Neural crest cell (in vitro differentiated cells): ENCODE results near the gene LMAN1L. TPM values are rescaled to one million over a fixed set of nuclear protein-coding genes. Genes with fewer than 3 reads are reported as not detected.

ENCODE experiments used
- DNase-seq: peaks from one replicate; pipeline ENCODE4 v3.0.0; 2021; ENCODE audit warnings: low read depth, mixed read lengths, low spot score
- H3K27ac Mint-ChIP-seq: one replicate; pipeline ENCODE4 v1.8.0; 2021; ENCODE audit warnings: mild to moderate bottlenecking, mixed read lengths; ENCODE audit not compliant: unreplicated experiment
- H3K27me3 Mint-ChIP-seq: 2 replicates; pipeline ENCODE4 v1.8.0; 2021; ENCODE audit warnings: low read depth, mild to moderate bottlenecking, mixed read lengths
- H3K36me3 Mint-ChIP-seq: 2 replicates; pipeline ENCODE4 v1.8.0; 2021; ENCODE audit warnings: low read depth, mild to moderate bottlenecking, mixed read lengths
- H3K4me1 Mint-ChIP-seq: 2 replicates; pipeline ENCODE4 v1.8.0; 2021; ENCODE audit warnings: mixed read lengths
- H3K4me3 Mint-ChIP-seq: one replicate; pipeline ENCODE4 v1.8.0; 2021; ENCODE audit warnings: mild to moderate bottlenecking, mixed read lengths
- H3K9me3 Mint-ChIP-seq: 2 replicates; pipeline ENCODE4 v1.8.0; 2021; ENCODE audit warnings: mixed read lengths
- total RNA-seq: library from RNA; stranded (reverse); gene quantifications from 2 replicates; pipeline ENCODE4 v1.2.1, GENCODE V29; 2021
- TF ChIP-seq, protein P1 (sequence below): fragments of 200-600 bp; sonication (generic); conservative IDR thresholded peaks from 2 replicates; pipeline ENCODE4 v1.5.0; 2021; ENCODE audit warnings: antibody characterized with exemption, mild to moderate bottlenecking

The LMAN1L gene
- total RNA-seq, 1 donor from 2014 or later: not detected

GRCh38 chr15:74789741-74790079 lies 22.9 kb upstream of the LMAN1L start:
- Mint-ChIP-seq H3K27me3 (no peaks in the 10 kb centered on the region), H3K27ac (peak overlapping the region; percentile 71), H3K4me3 (peak overlapping the region; percentile 42), H3K36me3 (no peaks in the 10 kb centered on the region), H3K9me3 (no peaks in the 10 kb centered on the region), H3K4me1 (peaks cover 62% of the 10 kb centered on the region)
- TF ChIP-seq, protein P1, sequence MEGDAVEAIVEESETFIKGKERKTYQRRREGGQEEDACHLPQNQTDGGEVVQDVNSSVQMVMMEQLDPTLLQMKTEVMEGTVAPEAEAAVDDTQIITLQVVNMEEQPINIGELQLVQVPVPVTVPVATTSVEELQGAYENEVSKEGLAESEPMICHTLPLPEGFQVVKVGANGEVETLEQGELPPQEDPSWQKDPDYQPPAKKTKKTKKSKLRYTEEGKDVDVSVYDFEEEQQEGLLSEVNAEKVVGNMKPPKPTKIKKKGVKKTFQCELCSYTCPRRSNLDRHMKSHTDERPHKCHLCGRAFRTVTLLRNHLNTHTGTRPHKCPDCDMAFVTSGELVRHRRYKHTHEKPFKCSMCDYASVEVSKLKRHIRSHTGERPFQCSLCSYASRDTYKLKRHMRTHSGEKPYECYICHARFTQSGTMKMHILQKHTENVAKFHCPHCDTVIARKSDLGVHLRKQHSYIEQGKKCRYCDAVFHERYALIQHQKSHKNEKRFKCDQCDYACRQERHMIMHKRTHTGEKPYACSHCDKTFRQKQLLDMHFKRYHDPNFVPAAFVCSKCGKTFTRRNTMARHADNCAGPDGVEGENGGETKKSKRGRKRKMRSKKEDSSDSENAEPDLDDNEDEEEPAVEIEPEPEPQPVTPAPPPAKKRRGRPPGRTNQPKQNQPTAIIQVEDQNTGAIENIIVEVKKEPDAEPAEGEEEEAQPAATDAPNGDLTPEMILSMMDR: no peak
- DNase-seq: no peak

DNA sequence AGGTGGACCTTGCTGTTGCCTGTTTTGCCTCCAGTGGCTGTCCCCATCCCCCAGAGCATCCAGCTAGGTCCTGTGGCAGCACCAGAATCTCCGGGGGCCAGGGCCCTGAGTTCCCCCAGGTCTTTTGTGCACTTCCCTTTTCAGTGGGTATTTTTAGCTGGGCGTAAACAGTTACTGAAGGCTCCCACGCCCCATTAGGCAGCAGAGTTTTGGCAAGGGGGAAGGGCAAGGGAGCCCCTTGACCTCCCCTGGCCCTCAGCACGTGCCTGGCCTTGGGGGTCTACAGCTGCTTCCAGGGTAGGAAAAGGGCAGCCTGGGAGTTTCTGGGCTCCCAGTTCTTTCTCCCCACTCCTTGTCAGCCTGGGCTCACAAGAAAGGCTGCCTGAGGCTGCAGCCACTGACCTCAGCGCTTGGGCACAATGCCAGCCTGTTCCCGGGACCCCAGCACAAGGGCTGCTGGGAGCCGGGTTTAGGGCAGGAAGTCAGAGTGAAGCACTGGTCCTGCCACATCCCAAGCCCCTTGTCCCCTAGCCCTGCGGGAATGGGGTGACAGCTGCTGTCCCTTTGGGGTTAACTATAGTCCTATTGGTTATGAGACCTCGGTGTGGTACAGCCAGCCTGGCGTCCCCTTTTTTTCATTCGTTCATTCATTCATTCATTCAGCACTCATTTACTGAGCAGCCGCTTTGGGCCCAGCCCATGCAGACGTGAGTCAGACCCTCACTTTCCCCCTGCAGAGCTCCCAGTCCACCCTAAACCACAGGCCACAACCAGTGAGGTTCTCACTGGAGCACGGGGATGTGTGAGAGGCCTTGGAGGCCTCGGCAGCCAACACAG lies 22.3 kb upstream of the LMAN1L start:
- H3K9me3 Mint-ChIP-seq: no peaks in the 10 kb centered on the region
- no peaks in the 10 kb centered on the region for H3K36me3 Mint-ChIP-seq
- peak overlapping the region; percentile 71 for H3K27ac Mint-ChIP-seq
- TF ChIP-seq, protein P1: no peak
- peaks cover 59% of the 10 kb centered on the region for H3K4me1 Mint-ChIP-seq
- DNase-seq: peak; percentile 33
- H3K27me3 Mint-ChIP-seq: no peaks in the 10 kb centered on the region
- peak overlapping the region; percentile 42 for H3K4me3 Mint-ChIP-seq

DNA sequence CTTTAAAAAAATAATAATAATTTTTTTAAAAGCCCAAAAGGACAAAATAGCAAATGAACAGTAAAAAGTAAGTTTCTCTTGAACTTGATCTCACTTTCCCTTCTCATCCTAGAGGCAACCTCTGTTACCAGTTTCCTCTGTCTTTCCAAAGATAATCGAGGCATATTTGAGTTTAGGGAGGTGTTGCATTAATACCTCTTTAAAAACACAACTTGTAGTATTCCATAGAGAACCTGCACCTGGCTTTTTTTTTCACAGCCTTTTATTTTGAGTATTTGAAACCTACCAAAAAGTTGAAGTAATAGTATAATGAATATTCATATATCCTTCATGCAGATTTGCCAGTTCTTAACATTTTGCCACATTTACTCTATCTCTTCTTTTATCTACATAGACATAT lies 21.6 kb upstream of the LMAN1L start:
- no peak overlapping the region for H3K27ac Mint-ChIP-seq
- DNase-seq: no peak
- H3K9me3 Mint-ChIP-seq: no peaks in the 10 kb centered on the region
- no peaks in the 10 kb centered on the region for H3K27me3 Mint-ChIP-seq
- H3K36me3 Mint-ChIP-seq: no peaks in the 10 kb centered on the region
- H3K4me1 Mint-ChIP-seq: peaks cover 58% of the 10 kb centered on the region
- H3K4me3 Mint-ChIP-seq: no peak overlapping the region
- TF ChIP-seq, protein P1: no peak

DNA sequence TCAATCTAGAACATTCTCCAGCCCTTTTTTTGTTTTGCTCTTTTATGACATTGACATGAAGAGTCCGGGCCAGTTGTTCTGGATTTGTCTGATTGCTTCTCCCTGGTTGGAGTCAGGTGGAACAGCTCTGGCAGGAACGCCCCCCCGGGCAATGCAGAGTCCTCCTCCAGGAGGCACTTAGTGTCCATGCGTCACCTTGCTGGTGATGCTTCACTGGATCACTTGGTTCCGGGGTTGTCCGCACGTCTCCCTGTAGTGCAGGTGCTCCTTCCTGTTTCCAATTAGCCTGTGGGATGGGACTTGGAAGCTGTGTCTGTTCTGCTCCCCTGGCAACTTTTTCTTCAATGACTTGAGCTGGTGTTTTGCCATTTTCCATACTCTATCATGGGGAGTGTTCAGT lies 21.0 kb upstream of the LMAN1L start:
- DNase-seq: no peak
- H3K36me3 Mint-ChIP-seq: no peaks in the 10 kb centered on the region
- H3K4me1 Mint-ChIP-seq: peaks cover 58% of the 10 kb centered on the region
- no peak overlapping the region for H3K27ac Mint-ChIP-seq
- no peaks in the 10 kb centered on the region for H3K9me3 Mint-ChIP-seq
- H3K4me3 Mint-ChIP-seq: no peak overlapping the region
- TF ChIP-seq, protein P1: no peak
- H3K27me3 Mint-ChIP-seq: no peaks in the 10 kb centered on the region

GRCh38 chr15:74792227-74793016 lies 20.2 kb upstream of the LMAN1L start:
- Mint-ChIP-seq H3K4me1 (peaks cover 58% of the 10 kb centered on the region), H3K27me3 (no peaks in the 10 kb centered on the region), H3K9me3 (no peaks in the 10 kb centered on the region), H3K4me3 (peak overlapping the region; percentile 8), H3K27ac (peak overlapping the region; percentile 6), H3K36me3 (no peaks in the 10 kb centered on the region)
- TF ChIP-seq, protein P1: no peak
- DNase-seq: no peak
